Measurements from ENCODE around the gene RASGEF1B. TPM values are rescaled to one million over a fixed set of nuclear protein-coding genes. Genes with fewer than 3 reads are reported as not detected.

The RASGEF1B gene
- polyA plus RNA-seq, 1 experiment = not detected

DNA sequence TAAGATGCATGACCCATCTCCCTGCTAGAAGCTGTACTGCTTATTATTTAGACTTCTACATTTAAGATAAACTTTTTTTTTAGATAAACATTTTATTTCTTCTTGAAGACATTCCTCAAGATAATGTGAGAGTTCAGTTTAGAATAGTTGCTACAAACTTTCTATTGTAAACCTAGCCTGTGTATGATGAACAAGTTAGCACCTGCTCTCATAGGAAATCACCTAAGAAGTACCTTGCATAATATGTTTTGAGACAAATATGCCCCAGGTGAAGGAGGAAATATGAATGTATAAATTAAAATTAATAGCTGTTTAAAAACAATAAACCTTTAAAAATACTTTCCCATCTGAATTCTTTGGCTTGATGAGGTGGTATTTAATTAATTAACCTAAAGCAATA is 35.6 kb downstream of the RASGEF1B start:
- ChIA-PET POLR2A (no interaction called here), CTCF (no interaction called here)
- no peak overlapping the region for H3K4me3 ChIP-seq (ENCODE audit: low read depth, low read length)
- no peaks in the 10 kb centered on the region for H3K9me3 ChIP-seq (ENCODE audit: control insufficient read depth, insufficient read depth, low read length)
- H3K27me3 ChIP-seq (ENCODE audit: control insufficient read depth, insufficient read depth, low read length) = no peaks in the 10 kb centered on the region
- H3K27ac ChIP-seq (ENCODE audit: low read depth, low read length) = no peak overlapping the region
- TF ChIP-seq, protein P1, sequence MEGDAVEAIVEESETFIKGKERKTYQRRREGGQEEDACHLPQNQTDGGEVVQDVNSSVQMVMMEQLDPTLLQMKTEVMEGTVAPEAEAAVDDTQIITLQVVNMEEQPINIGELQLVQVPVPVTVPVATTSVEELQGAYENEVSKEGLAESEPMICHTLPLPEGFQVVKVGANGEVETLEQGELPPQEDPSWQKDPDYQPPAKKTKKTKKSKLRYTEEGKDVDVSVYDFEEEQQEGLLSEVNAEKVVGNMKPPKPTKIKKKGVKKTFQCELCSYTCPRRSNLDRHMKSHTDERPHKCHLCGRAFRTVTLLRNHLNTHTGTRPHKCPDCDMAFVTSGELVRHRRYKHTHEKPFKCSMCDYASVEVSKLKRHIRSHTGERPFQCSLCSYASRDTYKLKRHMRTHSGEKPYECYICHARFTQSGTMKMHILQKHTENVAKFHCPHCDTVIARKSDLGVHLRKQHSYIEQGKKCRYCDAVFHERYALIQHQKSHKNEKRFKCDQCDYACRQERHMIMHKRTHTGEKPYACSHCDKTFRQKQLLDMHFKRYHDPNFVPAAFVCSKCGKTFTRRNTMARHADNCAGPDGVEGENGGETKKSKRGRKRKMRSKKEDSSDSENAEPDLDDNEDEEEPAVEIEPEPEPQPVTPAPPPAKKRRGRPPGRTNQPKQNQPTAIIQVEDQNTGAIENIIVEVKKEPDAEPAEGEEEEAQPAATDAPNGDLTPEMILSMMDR (IDR thresholded peaks at IDR 0.05; ENCODE audit: low read depth, low read length) = no peak
- no peak for DNase-seq (ENCODE audit: low read depth, low spot score)

DNA sequence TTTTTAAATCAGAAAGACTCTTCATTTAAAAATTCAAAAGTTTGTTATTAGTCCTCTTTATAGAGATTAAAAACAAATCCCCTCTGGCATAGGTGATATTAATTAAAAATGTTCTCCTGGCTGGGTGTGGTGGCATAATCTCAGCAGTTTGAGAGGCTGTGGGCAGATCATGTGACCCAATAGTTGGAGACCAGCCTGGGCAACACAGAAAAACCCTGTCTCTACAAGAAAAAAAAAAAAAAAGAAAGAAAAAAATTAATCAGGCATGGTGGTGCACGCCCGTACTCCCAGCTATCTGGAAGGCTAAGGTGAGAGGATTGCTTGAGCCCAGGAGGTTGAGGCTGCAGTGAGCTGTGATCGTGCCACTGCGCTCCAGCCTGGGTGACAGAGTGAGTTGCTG is 38.9 kb downstream of the RASGEF1B start:
- Histone ChIP-seq H3K9me3 (ENCODE audit: control insufficient read depth, insufficient read depth, low read length) (no peaks in the 10 kb centered on the region; the same call in 1 of the 2 replicates), H3K4me3 (ENCODE audit: low read depth, low read length) (no peak overlapping the region), H3K27me3 (ENCODE audit: control insufficient read depth, insufficient read depth, low read length) (no peaks in the 10 kb centered on the region), H3K27ac (ENCODE audit: low read depth, low read length) (no peak overlapping the region)
- ChIA-PET CTCF (interaction anchor here (2.7 kb wide), 1 partner anchor 34 kb away, joined by 13 read pairs; no protein-coding TSS in a partner anchor), POLR2A (no interaction called here)
- TF ChIP-seq, protein P1 (IDR thresholded peaks at IDR 0.05; ENCODE audit: low read depth, low read length) = no peak
- DNase-seq (ENCODE audit: low read depth, low spot score) = no peak

DNA sequence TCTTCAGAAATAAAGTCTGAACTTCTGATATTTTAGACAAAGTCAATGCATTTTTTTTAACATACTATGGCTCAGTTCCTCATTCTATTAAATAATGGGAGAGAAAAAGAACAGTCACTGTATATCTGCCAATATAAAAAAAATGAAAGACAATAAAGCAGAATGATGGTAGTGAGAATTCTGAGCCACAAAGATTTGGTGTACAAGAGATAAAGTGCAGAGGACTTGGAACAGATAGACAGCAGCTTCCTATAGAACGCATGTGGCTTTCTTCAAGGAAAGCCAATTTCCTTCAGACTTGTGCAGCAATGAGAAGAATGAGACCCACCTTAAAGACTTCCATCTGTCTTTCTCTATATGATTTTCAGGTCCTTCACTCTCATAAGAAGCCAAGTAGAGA is 39.7 kb downstream of the RASGEF1B start:
- Histone ChIP-seq H3K4me3 (ENCODE audit: low read depth, low read length) (no peak overlapping the region), H3K27ac (ENCODE audit: low read depth, low read length) (no peak overlapping the region), H3K9me3 (ENCODE audit: control insufficient read depth, insufficient read depth, low read length) (no peaks in the 10 kb centered on the region; the same call in 1 of the 2 replicates), H3K27me3 (ENCODE audit: control insufficient read depth, insufficient read depth, low read length) (no peaks in the 10 kb centered on the region)
- no peak for DNase-seq (ENCODE audit: low read depth, low spot score)
- ChIA-PET CTCF (interaction anchor here (2.7 kb wide), 1 partner anchor 35 kb away, joined by 13 read pairs; no protein-coding TSS in a partner anchor), POLR2A (no interaction called here)
- TF ChIP-seq, protein P1 (IDR thresholded peaks at IDR 0.05; ENCODE audit: low read depth, low read length) = no peak

DNA sequence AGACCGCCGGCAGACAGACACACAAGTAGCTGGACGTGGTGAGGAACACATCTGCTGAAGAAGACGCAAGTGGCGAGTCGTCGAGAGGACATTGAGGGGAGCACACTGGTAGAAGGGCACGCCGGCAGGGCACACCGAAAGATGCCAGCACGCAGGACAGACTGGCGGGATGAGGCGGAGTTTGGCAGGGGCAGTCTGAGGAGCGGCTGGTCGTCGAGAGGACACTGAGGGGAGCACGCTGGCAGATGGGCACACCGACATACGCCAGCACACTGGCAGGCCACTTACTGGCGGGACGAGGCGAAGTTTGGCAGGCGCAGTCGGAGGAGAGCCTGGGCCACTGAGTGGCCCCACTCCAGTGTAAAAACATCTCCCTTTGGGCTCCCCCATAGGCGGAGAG is 42.1 kb downstream of the RASGEF1B start:
- no peak for DNase-seq (ENCODE audit: low read depth, low spot score)
- Histone ChIP-seq H3K4me3 (ENCODE audit: low read depth, low read length) (no peak overlapping the region), H3K27me3 (ENCODE audit: control insufficient read depth, insufficient read depth, low read length) (no peaks in the 10 kb centered on the region), H3K9me3 (ENCODE audit: control insufficient read depth, insufficient read depth, low read length) (no peaks in the 10 kb centered on the region; the same call in 1 of the 2 replicates), H3K27ac (ENCODE audit: low read depth, low read length) (no peak overlapping the region)
- TF ChIP-seq, protein P1 (IDR thresholded peaks at IDR 0.05; ENCODE audit: low read depth, low read length) = no peak
- ChIA-PET CTCF (no interaction called here), POLR2A (no interaction called here)

DNA sequence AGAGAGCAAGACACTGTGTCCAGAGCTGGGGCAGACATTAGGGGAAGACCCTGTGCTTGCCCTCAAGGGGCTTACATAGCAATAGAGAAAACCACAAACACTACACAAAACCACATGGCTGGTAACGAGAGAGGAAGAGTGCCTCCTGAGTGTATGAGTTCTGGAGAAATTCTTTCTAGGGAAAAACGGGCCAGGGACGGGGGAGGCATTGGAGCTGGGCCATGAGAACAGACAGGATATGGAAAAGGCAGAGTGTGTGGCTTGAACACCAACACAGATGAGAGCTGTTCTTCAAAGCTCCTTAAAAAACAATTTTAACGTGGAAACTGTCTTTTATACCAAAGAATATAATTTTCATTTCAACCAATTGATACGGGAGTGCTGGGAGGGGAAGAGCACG is 42.7 kb downstream of the RASGEF1B start:
- CTCF ChIA-PET = no interaction called here
- POLR2A ChIA-PET = no interaction called here

More for the DNA sequence above, 42.7 kb downstream of the RASGEF1B start:
- no peak for DNase-seq (ENCODE audit: low read depth, low spot score)
- Histone ChIP-seq H3K4me3 (ENCODE audit: low read depth, low read length) (no peak overlapping the region), H3K9me3 (ENCODE audit: control insufficient read depth, insufficient read depth, low read length) (no peaks in the 10 kb centered on the region; the same call in 1 of the 2 replicates), H3K27ac (ENCODE audit: low read depth, low read length) (no peak overlapping the region), H3K27me3 (ENCODE audit: control insufficient read depth, insufficient read depth, low read length) (no peaks in the 10 kb centered on the region)
- TF ChIP-seq, protein P1 (IDR thresholded peaks at IDR 0.05; ENCODE audit: low read depth, low read length) = no peak
